GM18951 (cell line): ENCODE data around the gene CAMTA1.

Experiments used
- POLR2A ChIP-seq: IDR thresholded peaks from 4 replicates; pipeline ENCODE4 v1.6.1; 2011; ENCODE audit warnings: mild to moderate bottlenecking; ENCODE audit not compliant: insufficient read length, insufficient read depth; ENCODE audit errors: extremely low read depth
- in situ Hi-C: fragments of 300-500 bp; cut with MboI; formaldehyde crosslinking; loops from one replicate; pipeline ENCODE4 v1.12.0; 2022; ENCODE audit warnings: low sequenced_read_pairs, mixed read lengths, inconsistent platforms; ENCODE audit not compliant: unreplicated experiment

Gene CAMTA1

GRCh38 chr1:7069931-7070330, 284.7 kb downstream of the CAMTA1 start:
- in situ Hi-C loops = no loop called here
- no peak for TF ChIP-seq POLR2A

GRCh38 chr1:7070389-7071029, 285.3 kb downstream of the CAMTA1 start:
- no peak for TF ChIP-seq POLR2A
- in situ Hi-C loops = no loop called here

- TF ChIP-seq POLR2A = no peak
- in situ Hi-C loops = no loop called here
These were observed 290.9 kb downstream of the CAMTA1 start for GRCh38 chr1:7076117-7076516.

GRCh38 chr1:7076572-7076971, 291.3 kb downstream of the CAMTA1 start:
- no peak for TF ChIP-seq POLR2A
- in situ Hi-C loops = no loop called here

- in situ Hi-C loops = no loop called here
- TF ChIP-seq POLR2A = no peak
These were observed 291.9 kb downstream of the CAMTA1 start for GRCh38 chr1:7077136-7077535.

- in situ Hi-C loops = no loop called here
- no peak for TF ChIP-seq POLR2A
These were observed 292.7 kb downstream of the CAMTA1 start for GRCh38 chr1:7077970-7078369.

- TF ChIP-seq POLR2A = no peak
- in situ Hi-C loops = no loop called here
These were observed 294.4 kb downstream of the CAMTA1 start for GRCh38 chr1:7079637-7080036.

GRCh38 chr1:7084232-7084894, 299.1 kb downstream of the CAMTA1 start:
- in situ Hi-C loops = no loop called here
- no peak for TF ChIP-seq POLR2A

GRCh38 chr1:7085521-7085920, 300.3 kb downstream of the CAMTA1 start:
- no peak for TF ChIP-seq POLR2A
- in situ Hi-C loops = no loop called here

GRCh38 chr1:7086106-7086505, 300.9 kb downstream of the CAMTA1 start:
- in situ Hi-C loops = no loop called here
- no peak for TF ChIP-seq POLR2A

GRCh38 chr1:7087888-7088287, 302.6 kb downstream of the CAMTA1 start:
- in situ Hi-C loops = no loop called here
- no peak for TF ChIP-seq POLR2A

GRCh38 chr1:7089497-7089896, 304.2 kb downstream of the CAMTA1 start:
- in situ Hi-C loops = no loop called here
- TF ChIP-seq POLR2A = no peak

GRCh38 chr1:7093297-7093696, 308.0 kb downstream of the CAMTA1 start:
- in situ Hi-C loops = no loop called here

GRCh38 chr1:7094086-7094485, 308.8 kb downstream of the CAMTA1 start:
- in situ Hi-C loops = no loop called here
- no peak for TF ChIP-seq POLR2A

More at GRCh38 chr1:7093297-7093696, 308.0 kb downstream of the CAMTA1 start:
- TF ChIP-seq POLR2A = no peak
